OCI-LY7 (cell line): ENCODE results near the gene MDGA2. TPM values are rescaled to one million over a fixed set of nuclear protein-coding genes. Genes with fewer than 3 reads are reported as not detected.

Experiments
- BruUV-seq: library from RNA; stranded (reverse); fragments of 400-500 nt; replicated peaks from 2 replicates; lab custom pipeline; 2021; lab: Mats Ljungman, UMichigan
- CTCF ChIA-PET: fragments of 300-600 bp; sonication (Branson Sonifier 250); formaldehyde crosslinking; loops from one replicate; lab custom pipeline; 2022; ENCODE audit warnings: antibody characterized with exemption; ENCODE audit not compliant: unreplicated experiment; lab: Charles Lee
- POLR2A ChIA-PET: fragments of 300-600 bp; sonication (Branson Sonifier 250); formaldehyde crosslinking; loops from one replicate; lab custom pipeline; 2022; ENCODE audit warnings: antibody characterized with exemption; lab: Charles Lee
- DNase-seq: peaks from one replicate; pipeline ENCODE4 v3.0.0-alpha.2; 2015; ENCODE audit warnings: low spot score
- H2AFZ ChIP-seq: fragments of 200-600 bp; sonication (generic), shearing (Covaris generic); 2 replicates; pipeline ENCODE4 v1.6.1; 2014; ENCODE audit warnings: mild to moderate bottlenecking, antibody characterized with exemption, low read length, moderate library complexity
- H3K27ac ChIP-seq: fragments of 200-600 bp; sonication (generic); 2 replicates; pipeline ENCODE4 v1.5.1; 2014; ENCODE audit warnings: mixed run types, low read depth, mild to moderate bottlenecking, moderate library complexity, low read length, inconsistent platforms; ENCODE audit not compliant: poor library complexity, severe bottlenecking
- H3K36me3 ChIP-seq: fragments of 200-600 bp; sonication (generic); 2 replicates; pipeline ENCODE4 v1.6.1; 2014; ENCODE audit warnings: mild to moderate bottlenecking, antibody characterized with exemption, low read length, moderate library complexity, mixed read lengths; ENCODE audit not compliant: insufficient read depth
- H3K4me1 ChIP-seq: fragments of 200-600 bp; sonication (generic); 2 replicates; pipeline ENCODE4 v1.5.1; 2014; ENCODE audit warnings: mild to moderate bottlenecking, low read length; ENCODE audit not compliant: insufficient read depth, poor library complexity, severe bottlenecking
- H3K4me2 ChIP-seq: fragments of 200-600 bp; sonication (generic); 2 replicates; pipeline ENCODE4 v1.6.1; 2014; ENCODE audit warnings: mild to moderate bottlenecking, low read length
- H3K4me3 ChIP-seq: fragments of 200-600 bp; sonication (generic); 2 replicates; pipeline ENCODE4 v1.5.1; 2014; ENCODE audit warnings: mild to moderate bottlenecking, low read depth, low read length; ENCODE audit not compliant: poor library complexity, severe bottlenecking
- H3K79me2 ChIP-seq: fragments of 200-600 bp; sonication (generic); 2 replicates; pipeline ENCODE4 v1.6.1; 2016; ENCODE audit warnings: low read depth, mild to moderate bottlenecking, low read length, moderate library complexity, mixed read lengths; ENCODE audit not compliant: insufficient read depth
- H3K9me2 ChIP-seq: fragments of 200-600 bp; sonication (generic); 2 replicates; pipeline ENCODE4 v1.6.1; 2016; ENCODE audit warnings: mild to moderate bottlenecking, low read length, mixed read lengths; ENCODE audit not compliant: insufficient read depth
- H3K9me3 ChIP-seq: fragments of 200-600 bp; sonication (generic); 2 replicates; pipeline ENCODE4 v1.6.1; 2014; ENCODE audit warnings: mild to moderate bottlenecking, mixed run types, low read length, mixed read lengths
- H4K20me1 ChIP-seq: fragments of 200-600 bp; sonication (generic); 2 replicates; pipeline ENCODE4 v1.6.1; 2014; ENCODE audit warnings: mild to moderate bottlenecking, antibody characterized with exemption, low read length, moderate library complexity, mixed read lengths; ENCODE audit not compliant: insufficient read depth
- CTCF ChIP-seq: fragments of 200-600 bp; sonication (generic); conservative IDR thresholded peaks from 2 replicates; pipeline ENCODE4 v1.5.1; 2014; ENCODE audit warnings: mild to moderate bottlenecking, antibody characterized with exemption, low read length, moderate library complexity, mixed read lengths
- EZH2phosphoT487 ChIP-seq: fragments of 200-600 bp; sonication (generic); IDR thresholded peaks from 2 replicates; pipeline ENCODE4 v1.6.1; 2018; ENCODE audit warnings: low read depth, borderline replicate concordance, mild to moderate bottlenecking, mixed run types, antibody characterized with exemption, low read length, moderate library complexity, mixed read lengths
- intact Hi-C: fragments of 100-400 bp; cut with micrococcal nuclease; formaldehyde crosslinking; loops from one replicate; pipeline ENCODE4 v1.10.0; 2022; ENCODE audit not compliant: unreplicated experiment
- total RNA-seq, 2 experiments: library from RNA; depleted of rRNA in 1 of 2; stranded (reverse); fragments of >200 nt in 1 of 2; shearing (Covaris generic) in 1 of 2; gene quantifications; 2 replicates each; pipeline ENCODE4 v1.2.3, GENCODE V29; 2014 to 2022

The MDGA2 gene
- total RNA-seq, 2 experiments from 2014 or later = not detected

- Histone ChIP-seq H3K27ac (no peak overlapping the region), H3K4me2 (no peak overlapping the region), H3K36me3 (no peaks in the 10 kb centered on the region), H3K4me1 (no peaks in the 10 kb centered on the region), H3K4me3 (no peak overlapping the region), H3K9me3 (no peaks in the 10 kb centered on the region), H3K79me2 (no peaks in the 10 kb centered on the region), H3K9me2 (no peaks in the 10 kb centered on the region), H2AFZ (no peak overlapping the region), H4K20me1 (no peaks in the 10 kb centered on the region)
- no peak for DNase-seq
- intact Hi-C loops = no loop called here
- ChIA-PET POLR2A (no interaction called here), CTCF (no interaction called here)
- no TSS peak for BruUV-seq
- TF ChIP-seq EZH2phosphoT487 (no peak), CTCF (no peak)
Measured at GRCh38 chr14:47555333-47555732, 120.1 kb downstream of the MDGA2 start.

- Histone ChIP-seq H2AFZ (no peak overlapping the region), H3K4me2 (no peak overlapping the region), H3K27ac (no peak overlapping the region), H4K20me1 (no peaks in the 10 kb centered on the region), H3K9me2 (no peaks in the 10 kb centered on the region), H3K4me3 (no peak overlapping the region), H3K9me3 (no peaks in the 10 kb centered on the region), H3K79me2 (no peaks in the 10 kb centered on the region), H3K4me1 (no peaks in the 10 kb centered on the region), H3K36me3 (no peaks in the 10 kb centered on the region)
- BruUV-seq = no TSS peak
- DNase-seq = no peak
- CTCF ChIA-PET = no interaction called here
- intact Hi-C loops = no loop called here
- no peak for TF ChIP-seq EZH2phosphoT487
- no peak for TF ChIP-seq CTCF
- POLR2A ChIA-PET = no interaction called here
Measured at GRCh38 chr14:47549886-47550285, 125.5 kb downstream of the MDGA2 start.

GRCh38 chr14:47543459-47543858 lies 131.9 kb downstream of the MDGA2 start:
- BruUV-seq = no TSS peak
- no peak overlapping the region for H3K4me2 ChIP-seq
- H2AFZ ChIP-seq = no peak overlapping the region
- intact Hi-C loops = no loop called here
- ChIA-PET CTCF (no interaction called here), POLR2A (no interaction called here)
- H4K20me1 ChIP-seq = no peaks in the 10 kb centered on the region
- no peak overlapping the region for H3K4me3 ChIP-seq
- no peaks in the 10 kb centered on the region for H3K9me3 ChIP-seq
- no peak for TF ChIP-seq CTCF
- no peak for TF ChIP-seq EZH2phosphoT487
- H3K79me2 ChIP-seq = no peaks in the 10 kb centered on the region
- no peak overlapping the region for H3K27ac ChIP-seq
- H3K36me3 ChIP-seq = no peaks in the 10 kb centered on the region
- H3K4me1 ChIP-seq = no peaks in the 10 kb centered on the region
- no peaks in the 10 kb centered on the region for H3K9me2 ChIP-seq
- no peak for DNase-seq
